ENCODE data around the gene PRKD3. TPM values are rescaled to one million over a fixed set of nuclear protein-coding genes. Genes with fewer than 3 reads are reported as not detected.

The PRKD3 gene
- total RNA-seq, 1 donor, result 68.0 TPM

DNA sequence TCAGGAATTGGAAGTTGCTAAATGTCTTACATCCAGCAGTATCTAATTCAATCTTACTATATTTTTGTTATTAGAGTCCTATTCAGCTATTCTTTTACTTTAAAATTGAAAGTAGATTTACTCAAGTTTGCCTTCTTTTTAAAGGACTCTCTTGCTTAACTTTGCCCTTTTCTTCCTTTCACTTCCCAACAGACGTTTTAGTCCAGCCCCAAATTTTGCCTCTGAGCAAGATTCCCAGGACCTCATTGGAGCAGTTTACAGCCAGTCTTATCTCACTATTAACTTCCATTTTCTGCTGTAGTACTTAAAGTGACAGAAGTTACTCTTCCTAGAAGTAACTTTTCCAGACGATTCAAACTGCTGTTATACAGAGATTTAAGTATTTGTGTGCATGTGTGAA is 1.7 kb upstream of the PRKD3 start:
- Histone ChIP-seq H3K4me1 (ENCODE audit: insufficient read depth, low read length) (peaks cover 9% of the 10 kb centered on the region), H3K9me3 (ENCODE audit: low read depth, low read length) (no peaks in the 10 kb centered on the region), H3K79me2 (ENCODE audit: insufficient read depth, low read length) (peaks cover 30% of the 10 kb centered on the region), H2AFZ (ENCODE audit: low read length) (peak overlapping the region; percentile 77), H3K27ac (ENCODE audit: low read depth, low read length) (peak overlapping the region; percentile 63), H4K20me1 (ENCODE audit: insufficient read depth, low read length) (peaks cover 7% of the 10 kb centered on the region), H3K4me3 (ENCODE audit: insufficient read depth, low read length) (peak overlapping the region; percentile 38), H3K36me3 (ENCODE audit: insufficient read depth, low read length) (no peaks in the 10 kb centered on the region), H3K4me2 (ENCODE audit: insufficient read depth, low read length) (peak overlapping the region; percentile 62), H3K27me3 (ENCODE audit: insufficient read depth, low read length) (no peaks in the 10 kb centered on the region)
- peak; percentile 96 for DNase-seq (ENCODE audit: insufficient read length, low spot score, missing footprints)
- TF ChIP-seq, protein P1, sequence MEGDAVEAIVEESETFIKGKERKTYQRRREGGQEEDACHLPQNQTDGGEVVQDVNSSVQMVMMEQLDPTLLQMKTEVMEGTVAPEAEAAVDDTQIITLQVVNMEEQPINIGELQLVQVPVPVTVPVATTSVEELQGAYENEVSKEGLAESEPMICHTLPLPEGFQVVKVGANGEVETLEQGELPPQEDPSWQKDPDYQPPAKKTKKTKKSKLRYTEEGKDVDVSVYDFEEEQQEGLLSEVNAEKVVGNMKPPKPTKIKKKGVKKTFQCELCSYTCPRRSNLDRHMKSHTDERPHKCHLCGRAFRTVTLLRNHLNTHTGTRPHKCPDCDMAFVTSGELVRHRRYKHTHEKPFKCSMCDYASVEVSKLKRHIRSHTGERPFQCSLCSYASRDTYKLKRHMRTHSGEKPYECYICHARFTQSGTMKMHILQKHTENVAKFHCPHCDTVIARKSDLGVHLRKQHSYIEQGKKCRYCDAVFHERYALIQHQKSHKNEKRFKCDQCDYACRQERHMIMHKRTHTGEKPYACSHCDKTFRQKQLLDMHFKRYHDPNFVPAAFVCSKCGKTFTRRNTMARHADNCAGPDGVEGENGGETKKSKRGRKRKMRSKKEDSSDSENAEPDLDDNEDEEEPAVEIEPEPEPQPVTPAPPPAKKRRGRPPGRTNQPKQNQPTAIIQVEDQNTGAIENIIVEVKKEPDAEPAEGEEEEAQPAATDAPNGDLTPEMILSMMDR (IDR thresholded peaks at IDR 0.05; ENCODE audit: extremely low read depth, low read depth, low read length), result no peak

DNA sequence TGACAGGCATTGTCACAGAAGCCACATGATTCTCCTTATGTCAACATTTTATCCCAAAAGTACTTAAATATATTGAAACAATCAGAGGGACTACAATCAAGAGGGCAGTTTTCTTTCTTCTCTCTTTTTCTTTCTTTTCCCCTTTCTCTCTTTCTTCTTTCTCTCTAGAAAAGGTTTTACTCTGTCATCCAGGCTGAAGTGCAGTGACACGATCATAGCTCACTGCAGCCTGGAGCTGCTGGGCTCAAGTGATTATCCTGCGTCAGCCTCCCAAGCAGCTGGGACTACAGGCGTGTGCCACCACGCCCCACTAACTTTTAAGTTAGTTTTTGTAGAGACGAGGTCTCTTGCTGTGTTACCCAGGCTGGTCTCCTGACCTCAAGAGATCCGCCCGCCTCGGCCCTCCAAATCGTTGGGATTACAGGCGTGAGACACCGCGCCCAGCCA is 1.0 kb upstream of the PRKD3 start:
- peak overlapping the region; percentile 94 for H3K4me3 ChIP-seq (ENCODE audit: insufficient read depth, low read length)
- no peaks in the 10 kb centered on the region for H3K36me3 ChIP-seq (ENCODE audit: insufficient read depth, low read length)
- H3K79me2 ChIP-seq (ENCODE audit: insufficient read depth, low read length), result peaks cover 36% of the 10 kb centered on the region
- H3K9me3 ChIP-seq (ENCODE audit: low read depth, low read length), result no peaks in the 10 kb centered on the region
- peaks cover 9% of the 10 kb centered on the region for H3K4me1 ChIP-seq (ENCODE audit: insufficient read depth, low read length)
- peaks cover 8% of the 10 kb centered on the region for H4K20me1 ChIP-seq (ENCODE audit: insufficient read depth, low read length)
- H3K27ac ChIP-seq (ENCODE audit: low read depth, low read length), result peak overlapping the region; percentile 63
- H2AFZ ChIP-seq (ENCODE audit: low read length), result peak overlapping the region; percentile 98
- no peaks in the 10 kb centered on the region for H3K27me3 ChIP-seq (ENCODE audit: insufficient read depth, low read length)
- TF ChIP-seq, protein P1 (IDR thresholded peaks at IDR 0.05; ENCODE audit: extremely low read depth, low read depth, low read length), result no peak
- DNase-seq (ENCODE audit: insufficient read length, low spot score, missing footprints), result no peak
- peak overlapping the region; percentile 62 for H3K4me2 ChIP-seq (ENCODE audit: insufficient read depth, low read length)

DNA sequence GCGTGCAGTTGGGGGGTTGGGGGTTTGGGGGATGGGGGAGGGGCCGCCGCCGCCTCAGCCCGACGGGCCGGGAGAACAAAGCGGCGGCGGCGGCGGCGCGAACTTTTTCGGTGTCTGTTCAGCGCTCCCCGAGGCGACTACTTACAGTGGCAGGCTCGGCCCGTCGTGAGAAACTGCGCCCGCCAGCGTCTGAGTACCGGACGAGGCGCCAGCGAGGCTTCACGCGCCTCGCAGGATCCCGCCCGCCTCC is 172 bp downstream of the PRKD3 start:
- Histone ChIP-seq H3K36me3 (ENCODE audit: insufficient read depth, low read length) (no peaks in the 10 kb centered on the region), H3K4me3 (ENCODE audit: insufficient read depth, low read length) (peak overlapping the region; percentile 94), H3K27ac (ENCODE audit: low read depth, low read length) (peak overlapping the region; percentile 63), H3K27me3 (ENCODE audit: insufficient read depth, low read length) (no peaks in the 10 kb centered on the region), H3K4me2 (ENCODE audit: insufficient read depth, low read length) (no peak overlapping the region), H2AFZ (ENCODE audit: low read length) (no peak overlapping the region), H4K20me1 (ENCODE audit: insufficient read depth, low read length) (peaks cover 11% of the 10 kb centered on the region), H3K79me2 (ENCODE audit: insufficient read depth, low read length) (peaks cover 48% of the 10 kb centered on the region), H3K4me1 (ENCODE audit: insufficient read depth, low read length) (peaks cover 9% of the 10 kb centered on the region), H3K9me3 (ENCODE audit: low read depth, low read length) (no peaks in the 10 kb centered on the region)
- TF ChIP-seq, protein P1 (IDR thresholded peaks at IDR 0.05; ENCODE audit: extremely low read depth, low read depth, low read length), result no peak
- no peak for DNase-seq (ENCODE audit: insufficient read length, low spot score, missing footprints)

DNA sequence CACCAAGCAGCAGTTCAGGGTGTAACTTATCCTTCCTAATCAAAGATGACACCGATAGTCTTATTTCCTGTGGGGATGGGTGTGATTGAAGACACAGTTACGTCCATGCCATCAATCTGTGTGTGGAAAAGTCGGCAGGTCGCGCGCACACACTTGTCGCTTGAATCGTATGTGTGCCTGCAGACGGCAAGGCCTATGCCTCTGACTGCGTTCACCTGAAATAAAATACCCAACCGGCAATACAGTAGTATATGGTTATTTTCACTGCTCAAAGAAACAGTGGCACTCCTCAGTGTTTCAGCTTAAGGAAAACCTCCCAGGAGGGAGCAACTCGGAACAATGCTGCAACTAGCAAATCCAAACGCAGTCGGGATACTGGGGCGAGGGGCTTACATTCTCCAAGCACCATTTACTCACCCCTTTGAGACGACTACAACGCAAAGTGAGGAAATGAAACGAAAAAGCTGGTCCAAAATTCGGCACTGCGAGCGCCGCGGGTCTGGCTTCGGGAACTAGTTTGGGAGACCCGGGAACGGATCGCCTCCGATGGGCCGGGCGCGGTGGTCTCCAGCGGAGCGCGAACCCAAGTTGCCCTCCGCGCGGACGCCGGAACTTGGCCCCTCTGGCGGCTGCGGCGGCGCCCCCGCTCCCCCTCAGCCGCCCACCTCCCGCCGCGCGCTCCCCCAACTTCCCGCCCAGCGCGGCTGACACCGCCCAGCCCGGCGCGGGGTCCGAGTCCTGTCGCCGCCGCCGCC is 675 bp downstream of the PRKD3 start:
- peak; percentile 79 for DNase-seq (ENCODE audit: insufficient read length, low spot score, missing footprints)
- H3K36me3 ChIP-seq (ENCODE audit: insufficient read depth, low read length), result no peaks in the 10 kb centered on the region
- TF ChIP-seq, protein P1 (IDR thresholded peaks at IDR 0.05; ENCODE audit: extremely low read depth, low read depth, low read length), result no peak
- peak overlapping the region; percentile 95 for H3K4me2 ChIP-seq (ENCODE audit: insufficient read depth, low read length)
- peaks cover 9% of the 10 kb centered on the region for H3K4me1 ChIP-seq (ENCODE audit: insufficient read depth, low read length)
- H3K27ac ChIP-seq (ENCODE audit: low read depth, low read length), result peak overlapping the region; percentile 85
- no peaks in the 10 kb centered on the region for H3K27me3 ChIP-seq (ENCODE audit: insufficient read depth, low read length)
- peaks cover 53% of the 10 kb centered on the region for H3K79me2 ChIP-seq (ENCODE audit: insufficient read depth, low read length)
- H3K4me3 ChIP-seq (ENCODE audit: insufficient read depth, low read length), result peak overlapping the region; percentile 94
- no peaks in the 10 kb centered on the region for H3K9me3 ChIP-seq (ENCODE audit: low read depth, low read length)
- peak overlapping the region; percentile 89 for H2AFZ ChIP-seq (ENCODE audit: low read length)
- H4K20me1 ChIP-seq (ENCODE audit: insufficient read depth, low read length), result peaks cover 16% of the 10 kb centered on the region
